Measurements from ENCODE around the gene CFHR3.

DNA sequence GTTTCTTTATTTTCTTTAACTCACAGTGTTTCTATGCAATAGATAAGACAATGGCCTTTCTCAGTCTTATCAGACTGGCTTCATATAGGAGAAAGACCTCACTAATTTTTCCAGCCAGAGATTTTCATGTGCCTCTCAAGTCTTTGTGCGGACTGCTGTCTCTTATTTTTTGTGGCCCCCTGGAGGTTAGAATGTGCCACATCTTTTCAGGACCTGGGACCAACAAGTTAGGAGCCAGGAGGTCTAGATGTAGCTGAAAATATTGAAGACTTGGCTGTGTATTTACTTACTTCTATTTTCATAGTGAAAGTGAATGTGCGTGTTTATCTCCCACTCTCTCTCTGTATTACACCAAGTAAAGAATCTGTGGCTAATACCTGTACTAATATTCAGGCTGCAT, 42.1 kb upstream of the CFHR3 start:
- TF ChIP-seq, protein P1, sequence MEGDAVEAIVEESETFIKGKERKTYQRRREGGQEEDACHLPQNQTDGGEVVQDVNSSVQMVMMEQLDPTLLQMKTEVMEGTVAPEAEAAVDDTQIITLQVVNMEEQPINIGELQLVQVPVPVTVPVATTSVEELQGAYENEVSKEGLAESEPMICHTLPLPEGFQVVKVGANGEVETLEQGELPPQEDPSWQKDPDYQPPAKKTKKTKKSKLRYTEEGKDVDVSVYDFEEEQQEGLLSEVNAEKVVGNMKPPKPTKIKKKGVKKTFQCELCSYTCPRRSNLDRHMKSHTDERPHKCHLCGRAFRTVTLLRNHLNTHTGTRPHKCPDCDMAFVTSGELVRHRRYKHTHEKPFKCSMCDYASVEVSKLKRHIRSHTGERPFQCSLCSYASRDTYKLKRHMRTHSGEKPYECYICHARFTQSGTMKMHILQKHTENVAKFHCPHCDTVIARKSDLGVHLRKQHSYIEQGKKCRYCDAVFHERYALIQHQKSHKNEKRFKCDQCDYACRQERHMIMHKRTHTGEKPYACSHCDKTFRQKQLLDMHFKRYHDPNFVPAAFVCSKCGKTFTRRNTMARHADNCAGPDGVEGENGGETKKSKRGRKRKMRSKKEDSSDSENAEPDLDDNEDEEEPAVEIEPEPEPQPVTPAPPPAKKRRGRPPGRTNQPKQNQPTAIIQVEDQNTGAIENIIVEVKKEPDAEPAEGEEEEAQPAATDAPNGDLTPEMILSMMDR (IDR thresholded peaks at IDR 0.05), result peak in 3 of 4 donors; percentile 18 to 28 (median 20)
- TF ChIP-seq POLR2A (IDR thresholded peaks at IDR 0.05), result no peak

All from right lobe of liver (tissue), 4 donors.